Measurements from ENCODE around the gene LRBA. TPM values are rescaled to one million over a fixed set of nuclear protein-coding genes. Genes with fewer than 3 reads are reported as not detected.

The LRBA gene
- total RNA-seq, 4 donors from 2014 or later = 28.3 to 38.2 (median 32.1) TPM

DNA sequence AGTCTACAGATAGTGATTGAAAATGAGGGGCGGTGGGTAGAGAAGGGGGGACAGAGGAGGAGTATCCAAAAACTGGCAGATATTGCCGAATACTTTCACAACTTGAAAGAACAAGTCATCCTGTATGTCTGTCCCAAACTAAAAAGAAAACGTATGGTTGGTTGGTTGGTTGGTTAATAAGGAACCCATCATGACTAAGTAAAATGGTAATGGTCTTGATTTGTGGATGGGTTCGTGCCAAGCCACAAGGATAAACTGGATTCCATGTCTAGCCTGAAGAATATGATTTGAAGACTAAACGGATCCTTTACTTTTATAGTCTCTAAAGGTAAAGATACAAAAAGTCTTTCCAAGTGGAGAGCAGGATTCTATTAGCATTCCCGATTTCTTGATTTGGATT lies 728.4 kb downstream of the LRBA start:
- TF ChIP-seq, protein P1, sequence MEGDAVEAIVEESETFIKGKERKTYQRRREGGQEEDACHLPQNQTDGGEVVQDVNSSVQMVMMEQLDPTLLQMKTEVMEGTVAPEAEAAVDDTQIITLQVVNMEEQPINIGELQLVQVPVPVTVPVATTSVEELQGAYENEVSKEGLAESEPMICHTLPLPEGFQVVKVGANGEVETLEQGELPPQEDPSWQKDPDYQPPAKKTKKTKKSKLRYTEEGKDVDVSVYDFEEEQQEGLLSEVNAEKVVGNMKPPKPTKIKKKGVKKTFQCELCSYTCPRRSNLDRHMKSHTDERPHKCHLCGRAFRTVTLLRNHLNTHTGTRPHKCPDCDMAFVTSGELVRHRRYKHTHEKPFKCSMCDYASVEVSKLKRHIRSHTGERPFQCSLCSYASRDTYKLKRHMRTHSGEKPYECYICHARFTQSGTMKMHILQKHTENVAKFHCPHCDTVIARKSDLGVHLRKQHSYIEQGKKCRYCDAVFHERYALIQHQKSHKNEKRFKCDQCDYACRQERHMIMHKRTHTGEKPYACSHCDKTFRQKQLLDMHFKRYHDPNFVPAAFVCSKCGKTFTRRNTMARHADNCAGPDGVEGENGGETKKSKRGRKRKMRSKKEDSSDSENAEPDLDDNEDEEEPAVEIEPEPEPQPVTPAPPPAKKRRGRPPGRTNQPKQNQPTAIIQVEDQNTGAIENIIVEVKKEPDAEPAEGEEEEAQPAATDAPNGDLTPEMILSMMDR (IDR thresholded peaks at IDR 0.05; ENCODE audit: low read depth) = no peak

DNA sequence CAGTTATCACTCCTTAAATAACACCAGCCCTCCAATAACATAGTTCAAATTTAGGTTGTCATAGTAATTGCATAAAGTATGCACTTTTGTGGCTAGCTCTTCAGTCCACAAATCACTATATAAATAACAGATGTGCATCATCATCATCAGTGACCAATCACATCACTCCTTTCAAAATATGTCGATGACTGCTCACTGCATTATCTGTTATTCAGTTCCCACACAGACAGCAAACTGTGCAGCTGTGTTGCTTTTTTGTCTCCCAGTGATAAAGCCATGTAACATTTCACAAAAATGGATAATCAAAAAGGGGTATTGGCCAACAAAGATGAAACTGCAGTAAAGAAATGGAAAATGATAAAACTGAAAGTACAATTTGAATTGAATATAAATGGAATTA lies 731.4 kb downstream of the LRBA start:
- TF ChIP-seq, protein P1 (IDR thresholded peaks at IDR 0.05; ENCODE audit: low read depth) = no peak

DNA sequence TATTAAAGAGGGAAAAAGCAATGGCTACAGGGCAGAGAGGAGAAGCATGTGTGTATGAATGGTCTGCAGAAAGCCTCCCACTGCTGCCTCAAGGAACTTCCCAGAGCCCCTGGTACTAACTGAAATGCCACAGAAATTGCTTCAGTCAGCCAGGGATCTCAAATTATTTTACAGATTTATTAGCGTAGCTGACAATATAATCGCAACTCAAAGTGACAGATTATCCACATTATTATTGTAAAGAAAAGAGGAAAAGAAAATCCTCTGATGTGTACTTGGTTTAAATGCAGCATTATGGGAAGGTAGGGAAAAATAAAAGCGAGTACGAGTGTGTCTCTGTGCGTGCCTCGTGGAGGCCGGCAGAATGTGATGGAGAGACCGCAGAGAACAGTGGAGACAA lies 734.1 kb downstream of the LRBA start:
- TF ChIP-seq, protein P1 (IDR thresholded peaks at IDR 0.05; ENCODE audit: low read depth) = no peak

DNA sequence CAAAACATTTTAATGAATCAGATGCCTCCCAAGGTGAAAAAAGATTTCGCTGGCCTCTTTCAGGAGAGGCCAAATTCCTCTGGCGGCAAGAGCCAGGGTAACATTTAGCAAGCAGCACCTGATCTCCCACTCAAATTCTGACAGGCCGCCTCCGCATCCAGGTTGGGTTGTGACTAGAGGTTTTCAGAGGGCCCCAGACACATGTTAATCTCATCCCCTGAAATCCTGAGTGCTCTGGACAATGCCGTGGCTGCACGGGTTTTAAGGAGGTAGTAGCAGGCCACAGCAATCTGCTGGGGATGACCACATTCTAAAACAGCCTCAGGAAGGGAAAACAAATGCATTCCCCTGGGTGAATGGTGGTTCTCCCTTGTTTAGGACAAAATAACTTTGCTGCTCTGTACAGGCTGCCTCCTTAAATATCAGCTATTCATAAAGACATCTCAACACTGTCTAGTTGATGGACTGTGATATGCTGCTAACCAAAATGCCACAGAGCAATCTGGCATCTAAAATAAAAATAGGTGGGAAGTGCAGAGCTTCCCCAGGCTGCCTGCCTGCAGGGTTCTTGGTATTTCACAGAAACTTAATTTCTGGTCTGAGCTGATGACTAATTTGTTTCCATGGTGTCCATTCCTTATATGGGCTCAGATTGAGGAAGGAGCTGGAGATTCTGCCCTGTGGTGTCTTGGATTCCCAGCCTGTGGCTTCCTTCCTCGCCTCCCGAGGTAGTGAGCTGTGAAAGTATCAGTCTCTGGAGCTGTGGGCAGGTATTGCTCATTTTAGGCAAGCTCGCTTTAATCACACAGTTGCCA lies 734.8 kb downstream of the LRBA start:
- TF ChIP-seq, protein P1 (IDR thresholded peaks at IDR 0.05; ENCODE audit: low read depth) = no peak

DNA sequence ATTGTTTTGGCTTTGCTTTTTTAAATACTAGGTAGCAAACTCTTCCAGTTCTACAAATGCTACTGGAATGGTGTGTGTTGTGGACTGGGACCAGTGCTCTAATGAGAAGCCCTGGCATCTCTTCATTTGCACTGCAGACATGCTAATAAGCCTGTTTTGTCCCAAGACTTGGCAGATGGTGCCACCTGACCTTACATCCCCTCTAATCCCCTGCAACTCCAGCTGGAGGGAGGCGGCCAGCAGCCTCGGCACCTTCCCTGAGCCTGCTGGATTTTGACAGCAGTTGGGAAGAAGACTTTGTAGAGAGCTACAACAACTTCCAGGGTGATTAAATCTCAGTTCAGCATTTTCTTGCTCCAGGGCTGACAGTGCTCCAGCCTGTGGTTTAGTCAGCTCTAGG lies 736.9 kb downstream of the LRBA start:
- TF ChIP-seq, protein P1 (IDR thresholded peaks at IDR 0.05; ENCODE audit: low read depth) = no peak

DNA sequence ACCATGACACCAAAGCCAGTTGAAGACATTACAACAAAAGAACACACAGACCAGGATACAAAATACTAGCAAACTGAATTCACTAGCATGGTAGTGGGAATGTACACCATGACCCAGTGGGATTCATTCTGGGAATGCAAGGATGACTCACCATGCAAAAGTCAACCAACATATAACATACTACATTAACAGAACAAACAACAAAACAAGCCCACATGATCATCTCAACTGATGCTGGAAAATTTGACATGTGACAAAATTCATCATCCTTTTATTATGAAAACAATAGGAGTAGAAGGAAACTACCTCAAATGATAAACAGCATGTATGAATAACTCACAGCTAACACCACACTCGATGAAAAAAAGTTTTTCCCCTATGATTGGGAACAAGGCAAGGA lies 746.6 kb downstream of the LRBA start:
- TF ChIP-seq, protein P1 (IDR thresholded peaks at IDR 0.05; ENCODE audit: low read depth) = no peak

DNA sequence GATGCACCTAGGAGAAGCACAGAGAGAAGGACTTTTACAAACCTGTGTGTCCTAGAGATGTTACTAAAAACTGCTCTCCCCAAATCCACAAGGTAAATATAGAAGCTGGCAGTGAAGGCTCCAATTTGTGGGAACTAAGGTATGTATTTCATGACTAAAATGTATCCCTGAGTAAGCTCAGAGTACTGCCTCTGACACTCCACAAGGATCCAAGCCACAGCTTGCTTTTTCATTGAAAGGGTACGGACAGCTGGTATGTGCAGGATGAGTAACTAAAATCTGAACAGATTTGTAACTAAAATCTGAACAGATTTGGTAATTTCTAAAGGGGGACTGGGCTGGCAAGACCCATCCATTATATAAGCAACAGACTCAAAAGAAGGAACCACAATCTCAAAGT lies 749.3 kb downstream of the LRBA start:
- TF ChIP-seq, protein P1 (IDR thresholded peaks at IDR 0.05; ENCODE audit: low read depth) = no peak
